Measurements from ENCODE around the gene KCTD8.
"Not testable (repeated sequence)": the region's sequence is repeated elsewhere in the genome, so short reads cannot be mapped to it uniquely, and the experiment has no call there.

The KCTD8 gene

DNA sequence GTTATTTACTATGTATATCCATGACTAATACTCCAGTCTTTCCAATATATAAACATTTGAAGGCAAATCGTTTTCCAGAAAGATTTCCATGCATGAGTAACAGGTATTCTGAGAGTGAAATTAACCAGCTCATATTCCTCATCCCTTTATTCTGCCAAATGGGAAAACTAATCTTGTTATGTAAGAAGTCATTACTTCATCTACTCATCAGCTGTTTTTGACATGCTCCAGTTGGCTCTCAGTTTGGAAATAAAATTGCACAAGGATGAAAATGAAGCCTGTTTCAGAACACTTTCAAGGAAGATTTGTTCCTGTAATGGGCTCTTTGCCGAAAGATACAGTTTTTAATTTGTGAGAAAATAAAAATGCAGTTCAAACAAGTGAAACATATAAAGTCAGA lies 121.9 kb downstream of the KCTD8 start:
- no peak for DNase-seq

DNA sequence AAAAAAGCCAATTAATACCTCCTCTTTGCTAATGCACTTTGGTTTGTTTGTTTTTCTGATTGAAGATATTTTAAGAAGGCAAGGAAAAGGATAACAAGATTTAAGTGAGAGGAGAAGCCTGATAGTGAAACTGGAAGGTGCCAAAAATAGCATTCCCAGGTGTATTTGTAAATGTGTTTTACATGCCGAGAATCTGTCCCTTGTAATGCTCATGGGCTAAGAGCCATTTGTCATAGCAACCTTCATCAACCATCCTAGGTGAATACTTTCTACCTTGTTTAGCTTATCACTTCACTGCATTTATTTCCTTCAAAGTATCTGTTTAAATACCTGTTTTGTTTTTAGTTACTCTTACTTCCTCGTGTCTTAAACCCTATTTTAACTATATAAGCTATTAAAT lies 127.8 kb downstream of the KCTD8 start:
- no peak for DNase-seq

DNA sequence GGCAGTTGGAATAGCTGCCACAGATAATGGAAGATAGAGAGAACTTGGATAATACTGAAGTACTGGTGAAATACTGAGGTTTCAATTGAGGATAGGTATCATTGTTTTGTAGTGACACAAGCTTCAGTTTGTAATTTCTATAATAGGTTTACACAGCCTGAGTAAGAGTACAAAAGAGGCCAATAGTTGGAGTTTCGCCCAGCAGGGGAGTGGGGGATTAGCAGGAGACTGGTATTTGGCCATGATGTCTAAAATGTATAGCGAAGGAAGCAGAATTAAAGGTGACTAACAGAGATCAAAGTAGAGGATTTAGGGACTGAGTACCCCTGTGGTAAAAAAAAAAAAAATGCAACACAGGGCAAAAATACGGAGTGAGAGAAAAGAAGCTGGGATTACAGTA lies 129.5 kb downstream of the KCTD8 start:
- no peak for DNase-seq

DNA sequence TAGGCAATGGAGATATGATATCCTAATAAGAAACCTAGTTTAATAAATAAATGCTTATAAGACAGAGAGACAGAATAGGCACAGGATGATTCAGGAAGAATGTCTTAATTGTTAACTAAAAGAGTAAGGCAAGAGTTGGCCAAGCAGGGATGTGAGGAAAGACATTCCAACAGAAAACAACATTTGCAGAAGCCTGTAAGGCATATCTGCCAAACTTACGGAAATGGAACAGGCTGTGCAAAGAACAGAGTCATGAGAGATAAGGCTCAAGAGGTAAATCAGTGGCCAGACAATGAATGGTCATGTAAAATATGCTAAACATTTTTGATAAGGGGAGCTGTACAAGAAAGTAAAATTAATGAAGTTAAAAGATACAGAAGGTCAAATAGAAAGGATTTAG lies 134.9 kb downstream of the KCTD8 start:
- no peak for DNase-seq

DNA sequence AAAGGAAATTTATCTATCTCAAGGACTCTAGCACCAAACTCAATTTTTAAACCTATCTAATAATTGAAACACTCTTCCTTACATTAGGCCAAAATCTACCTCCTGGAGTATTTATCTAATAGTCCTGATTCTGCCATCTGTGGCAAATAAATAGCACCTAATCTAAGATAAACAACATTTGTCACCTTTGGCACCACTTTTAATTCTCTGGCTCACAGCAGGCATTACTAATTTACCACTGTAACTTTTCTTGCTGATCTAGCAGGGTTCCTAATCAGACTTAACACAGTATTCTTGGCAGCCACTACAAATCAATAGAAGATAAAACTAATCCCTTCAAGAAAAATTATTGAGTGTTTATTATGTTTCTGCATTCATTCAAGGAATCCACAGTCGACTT lies 161.1 kb downstream of the KCTD8 start:
- DNase-seq = no peak

DNA sequence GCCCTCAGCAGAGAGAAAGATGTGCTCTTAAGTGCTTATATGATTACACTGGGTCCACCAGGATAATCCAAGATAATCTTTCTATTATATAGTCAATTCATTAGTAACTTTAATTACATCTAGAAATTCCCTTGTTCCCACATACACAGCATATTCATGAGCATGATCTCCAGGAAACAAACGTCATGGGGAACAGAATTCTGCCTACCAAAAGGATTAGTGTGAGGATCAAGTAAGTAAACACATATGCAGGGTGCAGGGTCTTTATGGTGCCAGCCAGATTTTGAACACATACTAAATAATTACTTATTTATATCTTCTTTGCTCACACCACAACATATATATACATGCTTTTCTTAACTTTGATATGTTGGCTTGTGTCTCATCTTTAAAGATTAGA lies 169.1 kb downstream of the KCTD8 start:
- DNase-seq = no peak

DNA sequence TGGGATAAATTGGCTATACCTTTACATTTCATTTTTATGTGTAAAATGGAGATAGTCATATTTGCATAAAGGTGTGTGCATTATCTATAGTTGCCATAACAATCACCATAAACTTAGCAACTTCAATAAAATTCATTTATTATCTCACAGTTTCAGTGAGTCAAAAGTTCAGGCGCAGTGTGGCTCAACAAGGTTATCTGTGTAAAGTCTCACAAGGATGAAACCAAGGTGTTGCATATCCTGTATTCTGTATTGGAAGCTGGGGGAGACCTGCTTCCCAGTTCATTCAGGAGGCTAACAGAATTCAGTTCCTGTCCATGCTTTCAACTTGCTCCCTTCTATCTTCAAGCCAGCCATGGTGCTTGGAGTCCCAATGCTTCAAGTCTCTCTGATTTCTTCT lies 169.5 kb downstream of the KCTD8 start:
- no peak for DNase-seq

DNA sequence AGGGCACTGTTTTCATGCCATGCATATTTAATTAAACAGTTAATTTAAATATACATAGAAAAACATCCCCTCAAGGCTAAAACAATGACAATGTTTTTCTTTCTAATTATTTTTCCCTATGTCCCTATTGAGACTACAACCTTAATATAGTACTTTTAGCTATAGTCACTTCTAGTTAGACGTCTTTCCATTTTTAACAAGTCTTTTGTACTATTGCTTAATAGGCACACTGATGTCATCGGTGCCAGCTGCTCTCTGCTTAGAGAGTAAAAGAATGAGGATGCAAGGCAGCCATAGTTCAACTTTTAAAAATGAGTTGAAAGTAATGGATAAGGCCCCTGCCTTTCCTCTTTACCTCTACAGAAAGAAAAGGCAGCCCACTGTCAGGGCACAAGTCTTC lies 191.1 kb downstream of the KCTD8 start:
- DNase-seq = no peak

DNA sequence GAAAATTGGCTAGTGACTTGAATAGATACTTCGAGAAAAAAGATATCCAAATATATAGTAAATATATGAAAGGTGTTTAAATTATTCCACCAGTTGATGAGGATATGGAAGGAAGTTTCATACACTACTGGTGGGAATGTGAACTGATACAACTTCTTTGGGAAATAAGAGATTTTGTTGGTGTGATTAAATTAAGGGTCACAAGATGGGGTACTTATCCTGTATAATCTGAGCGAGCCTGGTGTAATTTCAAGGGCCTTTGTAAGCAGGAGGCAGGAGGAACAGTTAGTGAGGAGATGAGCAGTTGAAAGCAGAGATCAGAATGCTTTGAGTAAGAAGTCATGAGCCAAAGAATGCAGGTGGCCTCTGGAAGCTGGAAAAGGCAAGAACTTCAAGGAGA lies 192.2 kb downstream of the KCTD8 start:
- DNase-seq = no peak

DNA sequence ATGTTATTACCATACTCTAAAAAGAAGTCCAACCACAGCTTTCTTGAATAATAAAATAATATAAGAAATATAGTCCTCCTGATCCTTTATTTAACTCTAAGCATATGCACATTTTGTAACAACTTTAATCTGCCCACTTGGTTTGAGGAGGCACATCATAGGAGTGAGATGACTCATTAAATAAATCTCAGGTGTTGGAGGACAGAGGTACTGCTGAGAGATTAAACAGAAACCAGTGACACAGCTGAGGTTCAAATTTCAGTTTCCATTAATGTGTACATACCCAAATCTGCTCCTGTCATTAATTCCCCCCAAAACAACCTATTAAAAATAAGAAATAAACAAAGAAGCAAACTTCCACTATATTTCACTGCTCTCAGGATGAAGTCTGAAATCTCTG lies 211.0 kb downstream of the KCTD8 start:
- DNase-seq = no peak

DNA sequence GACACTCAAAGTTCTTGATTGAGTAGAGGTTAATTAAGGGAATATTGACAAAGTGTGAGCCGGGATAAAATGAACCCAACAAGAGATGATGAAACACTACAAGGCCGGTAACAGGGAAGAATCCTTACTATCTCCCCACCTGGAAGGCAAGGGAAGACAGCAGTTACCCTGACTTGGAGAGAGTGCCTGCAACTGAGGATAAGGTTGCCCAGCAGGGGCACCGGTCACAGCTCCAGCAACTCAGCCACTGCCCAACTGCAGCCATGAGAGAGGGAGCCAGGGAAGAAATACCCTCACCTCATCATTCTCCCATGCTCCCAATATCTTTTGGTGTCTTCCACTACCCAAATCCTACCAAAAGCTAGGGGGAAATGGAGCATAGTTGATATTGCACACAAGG lies 212.7 kb downstream of the KCTD8 start:
- DNase-seq = no peak

DNA sequence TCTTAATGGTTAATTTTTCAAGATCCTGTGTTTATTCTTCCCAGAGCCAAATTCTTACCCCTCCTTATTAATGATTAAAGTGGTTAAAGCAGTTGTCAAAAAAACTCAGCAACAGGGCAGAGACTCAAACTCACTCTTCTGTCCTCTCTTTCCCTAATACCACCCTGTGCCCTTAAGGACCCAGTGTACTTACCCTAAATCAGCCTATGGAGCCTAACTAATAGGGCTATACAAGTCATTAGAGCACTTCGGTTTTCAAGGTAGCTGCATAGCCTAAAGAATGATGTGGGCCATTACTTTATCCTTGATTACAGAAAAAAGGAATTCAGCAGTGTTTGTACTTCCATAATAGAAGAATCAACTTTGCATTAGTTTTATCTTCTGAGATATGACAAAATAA lies 216.3 kb downstream of the KCTD8 start:
- DNase-seq = no peak

DNA sequence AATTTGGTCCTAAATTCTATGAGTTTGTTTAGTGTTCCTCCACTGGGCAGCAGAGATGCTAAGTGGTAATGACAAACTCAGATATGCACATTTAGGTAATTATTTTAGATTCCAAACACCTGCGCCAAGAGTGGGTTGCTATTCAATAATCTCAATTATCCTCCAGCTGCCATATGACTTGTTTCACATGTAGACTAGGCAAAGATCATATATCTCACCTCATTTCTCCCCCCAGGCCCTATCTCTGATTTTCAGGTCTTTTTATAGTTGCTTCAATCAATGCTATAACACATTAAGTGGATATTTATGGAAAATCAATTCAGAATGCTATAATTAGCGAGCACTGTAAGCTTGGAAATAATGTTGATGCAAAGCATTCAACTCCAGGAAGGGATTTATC lies 217.6 kb downstream of the KCTD8 start:
- DNase-seq = no peak

DNA sequence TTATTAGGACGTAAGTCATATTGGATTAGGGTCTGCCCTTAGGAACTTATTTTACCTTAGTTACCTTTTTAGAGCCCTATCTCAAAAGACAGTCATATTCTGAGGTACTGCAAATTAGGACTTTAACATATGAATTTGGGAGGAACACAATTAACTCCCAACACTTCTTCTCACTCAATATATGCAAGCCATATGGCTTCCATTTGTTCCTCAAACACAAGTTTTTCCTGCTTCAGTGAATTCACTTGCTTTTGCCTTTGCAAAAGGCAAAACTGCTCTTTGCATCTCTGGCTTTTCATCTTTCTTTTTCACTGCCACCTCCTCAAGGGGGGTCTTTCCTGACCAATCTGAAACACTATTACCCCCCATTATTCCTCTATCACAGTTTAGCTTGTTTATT lies 220.3 kb downstream of the KCTD8 start:
- no peak for DNase-seq

DNA sequence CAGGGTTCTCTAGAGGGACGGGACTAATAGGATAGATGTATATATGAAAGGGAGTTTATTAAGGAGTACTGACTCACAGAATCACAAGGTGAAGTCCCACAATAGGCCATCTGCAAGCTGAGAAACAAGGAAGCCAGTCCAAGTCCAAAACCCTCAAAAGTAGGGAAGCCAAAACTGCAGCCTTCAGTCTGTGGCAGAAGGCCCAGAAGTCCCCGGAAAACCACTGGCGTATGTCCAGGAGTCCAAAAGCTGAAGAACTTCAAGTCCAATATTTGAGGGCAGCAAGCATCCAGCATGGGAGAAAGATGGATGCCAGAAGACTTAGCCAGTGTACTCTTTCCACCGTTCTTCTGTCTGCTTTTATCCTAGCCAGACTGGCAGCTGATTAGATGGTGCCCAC lies 227.2 kb downstream of the KCTD8 start:
- no peak for DNase-seq

DNA sequence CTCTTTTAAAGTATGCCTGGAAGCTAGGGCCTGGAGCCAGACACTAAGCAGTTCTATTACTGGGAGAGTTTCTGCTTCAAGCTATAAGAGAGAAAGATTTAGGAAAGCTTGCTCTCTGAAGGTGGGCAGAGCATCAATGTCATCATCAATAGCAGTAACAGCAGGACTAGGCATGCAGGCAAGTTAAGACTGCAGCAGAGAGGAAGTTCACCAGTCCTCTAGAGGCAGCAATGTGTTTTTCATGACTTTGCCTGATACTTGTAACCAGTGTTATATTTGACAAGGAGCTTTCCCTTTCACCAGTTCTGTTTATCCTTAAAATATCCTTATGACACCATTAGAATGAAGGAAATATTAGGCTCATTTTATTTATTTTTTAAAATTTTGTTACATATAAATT lies 237.9 kb downstream of the KCTD8 start:
- DNase-seq = no peak

DNA sequence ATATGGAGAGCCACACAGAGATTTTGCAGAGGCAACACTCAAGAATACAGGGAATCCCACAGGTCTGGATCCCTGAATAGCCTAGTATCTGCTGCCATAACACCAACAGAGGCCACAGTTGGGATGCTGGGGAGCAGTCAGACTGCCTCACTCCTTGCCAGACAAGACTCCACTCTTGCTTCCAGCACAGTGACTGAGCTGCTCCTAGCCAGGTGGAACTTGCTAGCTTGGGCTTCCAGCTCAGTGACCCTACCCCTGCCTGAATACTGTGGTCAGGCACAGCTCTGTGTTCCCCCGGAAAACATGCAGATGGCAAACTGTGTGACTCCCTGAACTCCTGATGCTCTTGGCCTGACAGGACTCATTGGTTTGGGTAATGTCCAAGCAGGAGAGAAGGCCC lies 251.8 kb downstream of the KCTD8 start:
- DNase-seq = no peak

DNA sequence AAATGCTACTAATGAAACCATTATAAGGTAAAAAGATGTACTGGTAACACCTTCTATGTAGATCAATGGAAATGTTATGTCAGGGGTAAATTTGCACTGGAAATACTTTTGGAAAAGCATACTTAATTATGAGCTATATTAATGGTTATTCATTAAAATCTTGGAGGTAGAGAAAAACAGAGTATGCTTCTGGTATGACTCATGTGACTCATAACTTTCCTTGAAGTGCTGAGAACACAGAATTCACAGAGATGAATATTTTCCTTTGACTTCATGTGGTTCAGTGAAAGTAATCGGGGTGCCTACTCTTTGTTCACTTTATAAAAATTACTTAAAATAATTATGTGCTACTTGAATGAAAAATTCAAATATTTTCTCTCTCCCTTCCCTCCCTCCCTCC lies 254.2 kb downstream of the KCTD8 start:
- DNase-seq = no peak

DNA sequence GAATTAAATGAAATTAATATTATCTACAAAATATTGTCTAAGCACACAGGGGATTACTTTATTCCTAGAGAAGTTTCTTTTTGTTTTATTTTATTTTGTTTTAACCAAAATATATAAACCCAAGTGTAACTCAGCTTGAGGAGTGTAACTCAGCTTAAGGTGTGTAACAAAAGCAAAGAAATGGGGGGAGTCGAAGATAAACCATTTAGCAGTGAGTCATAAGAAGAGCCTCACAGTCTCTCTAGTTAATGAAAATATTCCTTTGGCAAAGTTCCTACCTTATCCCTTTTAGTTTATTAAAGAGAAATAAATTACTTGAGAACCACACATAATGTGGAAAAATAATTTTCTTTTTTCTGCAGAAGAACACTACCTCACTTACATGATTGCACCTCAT lies 261.8 kb downstream of the KCTD8 start:
- DNase-seq = no peak

DNA sequence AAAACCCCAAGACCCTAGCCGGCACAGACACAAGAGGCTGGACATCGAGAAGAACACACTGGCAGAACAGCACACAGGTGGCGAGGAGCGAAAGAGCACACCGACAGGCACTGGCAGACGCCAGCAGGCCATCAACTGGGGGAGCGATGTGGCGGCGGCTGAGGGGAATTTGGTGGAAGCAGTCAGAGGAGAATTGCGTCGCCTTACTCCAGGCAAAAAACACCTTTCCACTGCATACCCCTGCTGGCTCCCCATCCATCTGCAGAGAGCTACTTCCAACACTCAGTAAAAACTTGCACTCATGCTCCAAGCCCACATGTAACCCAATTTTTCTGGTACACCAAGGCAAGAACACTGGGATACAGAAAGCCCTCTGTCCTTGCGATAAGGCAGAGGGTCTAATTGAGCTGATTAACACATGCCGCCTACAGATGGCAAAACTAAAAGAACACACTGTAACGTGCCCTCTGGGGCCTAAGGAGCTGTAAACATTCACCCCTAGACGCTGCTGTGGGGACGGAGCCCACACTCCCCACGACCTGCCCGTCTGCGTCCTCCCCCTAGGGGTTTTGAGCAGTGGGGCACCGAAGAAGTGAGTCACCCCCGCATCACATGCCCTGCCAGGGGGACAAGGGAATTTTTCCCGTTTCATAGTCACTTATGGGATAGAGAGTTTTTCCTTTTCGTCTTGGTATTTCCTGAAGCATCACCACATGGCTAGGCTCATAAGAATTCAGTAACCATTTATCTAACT lies 262.3 kb downstream of the KCTD8 start:
- DNase-seq = no peak

DNA sequence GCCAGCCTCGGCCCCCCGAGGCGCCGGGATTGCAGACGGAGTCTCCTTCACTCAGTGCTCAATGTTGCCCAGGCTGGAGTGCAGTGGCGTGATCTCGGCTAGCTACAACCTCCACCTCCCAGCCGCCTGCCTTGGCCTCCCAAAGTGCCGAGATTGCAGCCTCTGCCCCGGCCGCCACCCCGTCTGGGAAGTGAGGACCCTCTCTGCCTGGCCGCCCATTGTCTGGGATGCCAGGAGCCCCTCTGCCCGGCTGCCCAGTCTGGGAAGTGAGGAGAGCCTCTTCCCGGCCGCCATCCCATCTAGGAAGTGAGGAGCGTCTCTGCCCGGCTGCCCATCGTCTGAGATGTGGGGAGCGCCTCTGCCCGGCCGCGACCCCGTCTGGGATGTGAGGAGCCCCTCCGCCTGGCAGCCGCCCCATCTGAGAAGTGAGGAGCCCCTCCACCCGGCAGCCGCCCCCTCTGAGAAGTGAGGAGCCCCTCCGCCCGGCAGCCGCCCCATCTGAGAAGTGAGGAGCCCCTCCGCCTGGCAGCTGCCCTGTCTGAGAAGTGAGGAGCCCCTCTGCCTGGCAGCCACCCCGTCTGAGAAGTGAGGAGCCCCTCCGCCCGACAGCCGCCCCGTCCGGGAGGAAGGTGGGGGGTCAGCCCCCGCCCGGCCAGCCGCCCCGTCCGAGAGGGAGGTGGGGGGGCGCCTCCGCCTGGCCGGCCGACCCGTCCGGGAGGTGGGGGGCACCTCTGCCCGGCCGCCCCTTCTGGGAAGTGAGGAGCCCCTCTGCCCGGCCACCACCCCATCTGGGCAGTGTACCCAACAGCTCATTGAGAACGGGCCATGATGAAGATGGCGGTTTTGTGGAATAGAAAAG lies 266.9 kb downstream of the KCTD8 start:
- DNase-seq = not testable (repeated sequence)

DNA sequence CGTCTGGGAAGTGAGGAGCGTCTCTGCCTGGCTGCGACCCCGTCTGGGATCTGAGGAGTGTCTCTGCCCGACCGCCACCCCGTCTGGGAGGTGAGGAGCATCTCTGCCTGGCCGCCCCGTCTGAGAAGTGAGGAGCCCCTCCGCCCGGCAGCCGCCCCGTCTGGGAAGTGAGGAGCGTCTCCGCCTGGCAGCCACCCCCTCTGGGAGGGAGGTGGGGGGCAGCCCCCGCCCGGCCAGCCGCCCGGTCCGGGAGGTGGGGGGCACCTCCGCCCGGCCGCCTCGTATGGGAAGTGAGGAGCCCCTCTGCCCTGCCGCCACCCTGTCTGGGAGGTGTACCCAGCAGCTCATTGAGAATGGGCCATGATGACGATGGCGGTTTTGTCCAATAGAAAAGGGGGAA lies 280.8 kb downstream of the KCTD8 start:
- DNase-seq = not testable (repeated sequence)

DNA sequence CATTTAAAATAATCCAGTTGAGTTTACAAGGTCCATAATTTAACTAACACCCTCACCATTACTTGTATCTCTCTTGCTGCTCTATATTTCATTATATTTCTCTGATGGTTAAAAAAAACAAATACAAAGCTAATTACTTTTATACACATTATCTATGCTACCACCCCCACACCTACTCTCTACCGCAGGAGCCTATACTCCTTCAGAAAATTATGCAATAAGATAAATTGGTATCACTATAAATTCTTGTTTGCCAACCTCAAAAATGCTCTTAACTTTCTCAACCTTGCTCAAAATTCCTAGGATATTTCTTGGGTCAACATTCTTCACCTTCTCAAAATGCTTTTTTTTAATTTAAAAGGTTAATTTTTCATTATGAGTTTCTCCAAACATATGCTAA lies 282.7 kb downstream of the KCTD8 start:
- no peak for DNase-seq

DNA sequence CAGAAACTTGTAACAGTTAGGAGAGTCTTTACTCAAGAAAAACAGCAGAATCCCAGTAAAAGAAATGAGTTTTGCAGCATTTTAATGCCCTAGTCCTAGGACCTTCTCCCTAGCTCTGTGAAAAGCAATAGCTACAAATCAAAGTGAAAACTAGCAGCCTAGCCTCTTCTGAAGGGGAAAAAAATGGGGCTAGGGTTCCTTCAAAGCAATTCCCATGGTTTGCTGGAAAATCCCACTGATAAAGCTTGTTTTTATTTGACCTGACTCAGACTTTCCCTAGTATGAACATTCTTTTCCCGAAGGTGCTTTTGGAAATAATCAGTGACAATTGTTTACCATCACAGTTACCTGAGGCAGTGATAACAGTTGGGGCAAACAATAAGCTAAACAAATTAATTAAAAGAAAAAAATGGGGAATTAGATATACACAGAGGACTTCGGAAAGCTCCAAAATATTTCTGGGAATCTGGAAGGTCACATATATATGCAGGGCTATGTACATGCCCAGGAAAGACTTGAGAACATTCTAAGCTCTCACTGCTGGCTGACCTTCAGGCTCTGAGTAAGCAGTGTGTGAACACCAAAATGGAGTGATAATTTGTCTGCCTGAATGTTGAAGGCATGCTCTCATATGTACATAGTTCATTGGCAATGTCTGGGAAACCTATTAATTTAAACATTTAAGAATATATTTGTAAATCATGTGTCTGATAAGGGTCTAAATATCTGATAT lies 285.9 kb downstream of the KCTD8 start:
- no peak for DNase-seq
